Fibroblast of the conjunctiva (primary cell): ENCODE measurements around the gene GAS2.

Experiments
- DNase-seq: peaks from one replicate; pipeline ENCODE4 v3.0.0-alpha.2; 2010; ENCODE audit warnings: low read depth

GAS2 gene

DNA sequence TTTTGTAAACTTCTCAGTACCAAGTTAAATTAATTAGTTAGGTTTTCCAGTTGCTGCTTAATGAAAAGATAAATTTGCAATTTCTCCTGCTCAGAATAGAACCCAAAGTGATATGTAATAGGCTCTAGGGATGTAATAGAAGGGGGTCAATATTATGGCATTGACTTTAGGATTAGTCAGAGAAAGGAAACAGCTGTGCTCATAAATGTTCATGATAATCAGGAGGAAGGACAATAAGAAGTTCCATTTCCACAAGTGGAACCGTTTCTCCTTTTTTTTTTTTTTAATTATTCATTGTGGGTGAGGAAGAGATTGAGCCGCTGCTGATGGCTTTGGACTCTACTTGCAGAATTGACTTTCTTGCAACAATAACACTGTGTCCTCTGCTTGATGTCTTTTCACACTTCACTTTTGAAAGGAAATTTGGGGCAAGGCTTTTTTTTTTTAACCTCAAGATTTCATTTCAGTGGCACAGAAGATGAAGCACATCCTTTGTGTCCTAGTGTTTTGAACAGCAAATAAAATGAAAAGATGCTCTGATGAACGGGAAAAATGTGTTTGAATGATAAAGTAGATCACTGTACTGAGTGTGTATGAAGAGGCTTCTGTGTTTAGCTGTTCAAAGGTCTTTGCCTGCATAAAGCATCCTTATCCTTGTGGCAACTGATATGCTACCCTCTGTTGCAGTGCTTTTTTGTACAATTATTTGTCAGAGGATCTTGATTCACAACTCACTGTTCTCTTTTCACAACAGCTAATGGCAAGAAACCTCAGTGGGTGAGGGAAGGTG lies 62.4 kb downstream of the GAS2 start:
- DNase-seq = no peak

DNA sequence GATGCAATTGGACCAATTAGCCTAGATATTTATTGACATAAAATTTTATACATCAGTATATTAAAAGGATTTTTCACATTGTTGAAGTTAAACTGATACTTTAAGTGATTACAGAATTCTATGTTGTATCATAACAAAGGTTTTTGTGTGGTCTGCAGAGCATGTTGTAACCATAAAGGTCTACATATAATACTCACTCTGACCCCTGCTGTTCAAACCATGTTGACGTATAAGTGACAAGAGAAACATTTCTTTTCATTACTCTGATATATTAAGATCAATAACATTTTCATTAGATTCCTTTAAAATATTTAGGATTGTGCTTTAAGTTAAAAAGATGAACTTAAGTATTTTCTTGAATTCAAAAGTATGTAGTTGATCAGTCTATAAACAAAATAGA lies 63.9 kb downstream of the GAS2 start:
- DNase-seq = peak; percentile 4

DNA sequence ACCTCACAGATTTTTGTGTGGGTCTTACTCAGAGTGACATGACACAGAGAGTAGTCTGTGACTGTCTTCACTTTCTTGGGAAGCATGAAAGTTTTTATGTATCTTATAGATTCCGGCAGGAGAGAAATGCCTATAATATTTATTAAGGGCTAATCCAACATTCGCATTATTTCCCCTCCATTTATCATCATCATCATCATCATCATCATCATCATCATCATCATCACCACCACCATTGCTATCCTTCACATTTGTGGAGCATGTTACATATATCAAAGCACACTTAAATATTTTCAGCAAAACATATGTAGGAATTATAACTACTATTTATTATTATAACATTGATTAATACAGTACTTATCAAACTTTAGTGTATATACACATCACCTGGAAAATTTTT lies 66.2 kb downstream of the GAS2 start:
- no peak for DNase-seq

DNA sequence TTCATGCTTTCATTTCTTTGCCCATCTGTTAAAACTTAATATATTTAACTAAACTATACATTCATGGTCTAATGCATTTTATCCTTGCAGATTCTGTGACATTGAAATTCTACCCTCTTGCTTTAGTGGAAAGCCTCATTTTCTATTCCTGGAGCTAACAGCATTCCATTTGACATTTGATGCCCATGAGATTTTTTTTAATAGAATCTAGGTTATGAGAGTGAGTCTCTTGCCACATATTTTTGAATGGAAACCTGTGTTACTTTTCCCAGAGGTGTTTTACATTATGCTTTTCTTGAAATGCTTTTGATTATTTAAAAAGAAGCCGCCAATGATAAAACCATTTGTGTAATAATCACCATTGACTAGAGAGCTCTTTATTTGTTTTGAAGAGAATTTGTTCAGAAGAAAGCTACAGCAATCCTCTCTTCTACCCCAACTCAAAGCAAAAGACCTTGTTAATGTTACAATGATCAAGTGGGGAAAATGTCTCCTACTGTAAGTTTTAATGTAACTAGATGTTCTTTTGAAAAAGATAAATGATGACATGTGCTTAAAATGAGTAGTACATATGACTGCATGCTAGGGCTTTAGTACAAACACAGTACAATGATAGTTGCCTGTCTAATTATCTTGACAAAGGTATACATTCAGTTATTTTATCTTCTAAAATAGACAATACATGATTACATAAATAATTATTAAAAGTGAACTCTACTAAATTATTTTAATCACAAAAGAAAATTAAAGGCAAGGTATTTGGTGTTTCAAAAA lies 67.3 kb downstream of the GAS2 start:
- DNase-seq = no peak

DNA sequence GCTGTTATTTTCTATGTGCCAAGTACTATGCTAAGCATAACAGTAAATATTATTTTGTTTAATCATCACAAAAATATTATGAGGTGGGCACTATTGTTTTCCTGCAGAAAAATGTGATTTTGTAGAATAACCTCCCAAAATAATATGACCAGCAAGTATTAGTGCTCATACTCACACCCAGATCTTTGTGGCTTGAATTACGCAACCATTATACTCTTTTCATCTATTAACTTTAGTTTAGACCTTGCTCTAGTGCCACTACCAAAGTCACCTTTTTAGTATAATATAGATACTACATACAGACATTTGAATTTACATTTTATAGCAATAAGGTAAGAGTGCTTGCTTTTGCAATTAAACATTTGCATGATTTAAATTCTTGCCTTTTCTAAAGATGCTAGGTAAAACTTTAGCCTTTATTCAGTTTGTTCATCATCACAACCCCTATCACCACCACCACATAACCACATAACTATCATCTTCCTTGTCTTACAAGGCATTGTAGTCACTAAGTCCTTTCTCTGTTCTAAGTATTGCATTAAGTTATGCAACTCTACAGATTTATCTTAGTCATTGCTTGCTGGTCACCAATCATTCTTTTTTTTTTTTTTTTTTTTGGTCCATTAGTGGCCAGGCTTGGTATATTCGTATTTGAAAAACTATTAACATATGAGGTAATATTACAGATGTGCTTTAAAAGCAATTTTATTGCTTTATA lies 68.4 kb downstream of the GAS2 start:
- DNase-seq = no peak

DNA sequence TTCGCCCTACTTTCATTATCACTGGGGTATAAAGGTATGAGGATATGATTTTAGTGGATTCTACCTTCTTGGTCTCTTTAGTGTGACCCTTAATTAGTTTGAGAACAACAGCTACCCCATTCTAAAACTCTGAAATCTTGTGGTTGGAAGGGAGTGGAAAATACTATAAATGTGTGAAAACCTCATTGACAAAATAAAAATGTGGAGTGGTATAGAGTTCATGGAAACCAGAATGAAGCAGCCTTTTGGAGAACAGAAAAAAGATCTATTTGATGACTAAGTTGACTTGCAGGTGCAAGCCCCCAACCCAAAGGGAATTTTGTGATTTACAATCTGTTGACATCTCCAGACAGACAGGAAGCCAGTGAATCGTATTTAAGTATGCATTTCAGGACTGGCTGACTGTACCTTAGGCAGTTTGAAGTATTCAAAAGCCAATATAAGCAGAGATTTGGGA lies 75.8 kb downstream of the GAS2 start:
- no peak for DNase-seq

DNA sequence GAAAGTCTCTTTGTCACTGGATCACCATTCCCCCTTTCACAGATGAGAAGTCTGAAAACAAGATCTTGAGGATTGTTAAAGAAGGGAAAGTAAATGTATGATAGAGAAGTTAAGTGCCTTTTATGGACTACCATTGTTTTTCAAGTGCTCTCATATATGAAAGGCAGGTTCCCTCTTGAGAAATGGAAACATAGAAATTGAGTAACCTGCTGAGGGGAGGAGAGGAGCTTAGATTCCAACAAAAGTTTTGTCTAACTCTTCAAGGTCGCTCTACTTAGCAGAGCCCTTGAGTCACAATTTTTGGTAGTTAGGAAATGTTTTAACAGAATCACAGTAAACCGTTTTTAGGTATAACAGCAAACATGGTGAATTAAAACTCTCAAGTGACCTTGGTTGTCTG lies 83.1 kb downstream of the GAS2 start:
- DNase-seq = no peak

DNA sequence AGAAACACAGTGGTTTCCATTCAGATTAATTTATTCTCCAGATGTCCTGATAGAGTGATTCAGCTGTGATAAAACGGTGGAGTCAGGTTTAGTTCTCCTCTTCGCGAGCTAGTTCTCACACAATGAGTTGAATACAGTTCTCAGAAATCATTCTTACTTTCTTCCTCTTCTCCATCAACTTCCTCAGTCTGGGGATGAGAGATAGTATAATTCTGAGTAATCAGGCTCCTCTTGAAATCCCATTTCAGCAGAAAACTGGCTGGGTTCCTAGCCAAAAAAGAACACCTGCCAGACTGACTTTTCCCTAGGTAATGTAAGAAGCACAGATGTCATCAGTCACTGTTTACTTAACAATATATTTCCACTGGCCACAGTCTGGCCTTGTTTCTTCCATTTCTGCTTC lies 86.5 kb downstream of the GAS2 start:
- DNase-seq = no peak

DNA sequence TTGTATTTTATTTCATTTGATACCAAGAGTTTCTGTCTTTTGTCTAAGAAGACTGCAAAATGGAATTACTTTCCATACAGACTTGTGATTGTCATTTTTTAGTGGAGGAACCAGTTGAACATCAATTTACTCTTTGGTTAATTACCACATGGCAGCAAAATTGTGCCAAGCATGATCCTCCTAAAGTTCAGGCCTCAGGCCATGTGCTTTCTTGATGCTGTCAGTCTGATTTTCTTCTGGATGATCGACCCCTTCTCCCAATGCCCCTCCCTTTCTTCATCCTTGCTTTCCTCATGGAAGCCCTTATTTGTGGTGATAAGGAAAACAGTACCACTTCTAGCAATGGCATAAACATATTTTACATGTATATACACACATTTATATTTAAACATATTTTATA lies 87.0 kb downstream of the GAS2 start:
- no peak for DNase-seq

DNA sequence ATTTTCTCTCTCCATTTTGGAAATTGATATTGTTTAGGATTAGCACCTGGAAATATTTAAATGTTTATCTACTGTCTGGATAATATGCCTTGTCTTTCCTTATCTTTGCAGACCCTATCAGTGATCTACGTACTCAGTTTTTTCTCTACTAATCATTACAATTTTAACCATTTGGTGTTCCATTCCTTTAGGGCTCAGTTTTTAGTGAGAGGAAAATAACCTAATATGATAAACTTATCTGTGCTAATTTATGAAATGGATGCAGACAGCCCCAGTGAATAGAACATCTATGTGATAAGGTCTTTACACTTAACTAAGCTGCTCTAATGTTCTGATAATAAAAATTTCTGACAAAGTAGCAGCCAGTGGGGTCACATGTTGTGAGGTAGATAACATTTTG lies 94.7 kb downstream of the GAS2 start:
- no peak for DNase-seq

DNA sequence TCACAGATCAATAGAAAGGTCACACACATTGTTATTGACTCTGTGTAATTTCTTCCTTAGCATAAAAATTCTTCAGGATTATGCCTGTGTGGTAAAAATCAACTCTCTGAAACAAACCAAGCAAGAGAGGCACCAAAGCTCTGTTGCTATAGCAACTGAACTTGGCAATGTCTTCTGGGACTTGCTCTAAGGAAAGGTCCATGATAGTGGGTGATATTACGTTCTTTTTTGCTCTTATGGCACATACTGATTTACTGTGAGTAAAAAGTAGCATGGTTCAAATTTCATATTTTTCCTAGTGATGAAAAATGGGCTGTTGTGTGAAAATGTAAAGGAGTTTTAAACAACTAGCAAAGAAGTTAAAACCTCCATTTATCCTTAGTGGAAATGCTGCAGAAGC lies 96.8 kb downstream of the GAS2 start:
- DNase-seq = no peak

DNA sequence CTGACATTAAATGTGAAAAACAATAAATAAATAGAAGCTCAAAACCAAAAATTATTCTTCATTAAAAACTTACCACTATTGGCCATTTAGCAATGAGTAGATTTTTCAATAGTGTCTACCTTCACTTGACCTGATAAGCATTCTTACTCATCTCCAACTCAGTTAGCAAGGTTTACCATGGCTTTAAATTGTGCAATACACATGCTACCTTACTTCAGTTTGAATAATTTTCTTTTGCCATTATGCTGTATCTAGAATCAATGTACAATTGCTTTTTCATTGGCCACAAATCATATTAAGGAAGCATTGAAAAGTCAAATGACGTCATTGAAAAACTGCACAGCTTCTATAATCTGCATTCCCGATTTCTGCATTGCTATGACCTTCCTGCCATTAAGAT lies 98.3 kb downstream of the GAS2 start:
- DNase-seq = no peak

DNA sequence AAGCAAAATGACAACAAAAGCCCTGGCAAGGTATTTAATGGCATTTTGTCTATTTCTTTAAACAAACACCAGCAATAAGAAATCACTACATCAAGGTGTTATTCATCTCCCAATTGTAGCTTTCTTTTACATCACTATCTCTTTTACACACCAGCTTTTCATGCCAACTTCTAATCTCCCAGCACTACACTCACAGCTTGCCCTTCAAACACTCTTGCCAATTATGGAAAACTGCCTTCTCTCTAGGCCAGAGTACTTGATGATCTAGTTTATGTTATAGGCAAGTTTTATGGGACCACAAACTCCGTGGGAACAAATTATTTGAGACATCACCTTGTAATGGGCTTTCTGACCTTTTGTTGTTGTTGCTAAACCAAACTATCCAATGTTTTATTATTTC lies 101.9 kb downstream of the GAS2 start:
- no peak for DNase-seq

DNA sequence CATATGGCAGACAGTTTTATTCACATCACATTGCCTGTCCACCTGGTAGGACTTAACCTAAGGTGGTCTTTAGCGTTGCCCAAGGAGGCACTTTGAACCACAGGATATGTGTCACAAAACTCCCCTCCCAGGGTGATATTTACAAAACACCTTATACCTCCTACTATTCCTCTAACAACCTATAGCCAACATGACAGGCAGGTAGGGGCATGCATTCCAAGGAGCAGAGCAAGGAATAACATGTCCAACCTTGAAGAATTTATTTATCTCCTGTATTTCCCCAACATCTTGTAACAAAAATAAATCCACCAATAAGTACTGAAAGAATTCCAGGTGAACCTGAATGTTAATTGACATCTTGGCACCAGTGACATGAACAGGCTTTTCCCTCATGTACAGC lies 102.7 kb downstream of the GAS2 start:
- no peak for DNase-seq

DNA sequence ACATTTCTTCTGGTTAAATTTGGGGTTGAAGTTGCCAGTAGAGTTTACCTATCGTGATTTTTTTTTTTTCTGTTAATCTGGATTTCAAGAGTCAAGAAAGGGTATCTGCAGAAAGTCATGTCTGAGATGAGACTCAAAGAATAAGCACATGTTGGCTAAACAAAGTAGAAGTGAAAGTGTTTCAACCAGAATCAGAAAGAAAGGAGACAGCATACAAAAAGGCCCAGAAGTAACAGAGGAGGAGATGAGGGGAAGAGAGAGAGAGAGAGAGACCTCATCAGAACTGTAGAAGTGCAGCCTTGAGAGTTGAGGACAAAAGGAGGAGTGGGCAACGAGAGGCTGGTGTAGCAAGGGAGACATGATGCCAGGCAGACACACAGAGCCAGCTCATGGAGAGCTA lies 108.3 kb downstream of the GAS2 start:
- DNase-seq = no peak

DNA sequence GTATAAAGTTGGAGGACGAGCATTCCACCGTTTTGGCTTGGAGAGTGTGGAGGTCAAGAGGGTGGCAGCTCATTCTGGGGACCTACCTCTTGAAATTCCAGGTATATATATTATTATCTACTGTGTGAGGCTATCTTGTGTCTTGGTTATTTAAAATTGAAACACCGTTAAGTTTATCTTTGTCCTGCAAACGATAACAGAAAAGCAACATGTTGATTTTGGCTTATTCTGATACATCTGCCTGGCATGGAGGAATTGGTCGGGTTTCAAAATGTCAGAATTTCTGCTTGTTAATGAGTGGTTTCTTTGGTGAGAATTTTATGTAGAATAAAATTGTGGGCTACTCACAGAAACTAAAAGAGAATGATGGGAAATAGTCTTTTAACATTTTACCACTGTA lies 108.8 kb downstream of the GAS2 start:
- DNase-seq = no peak

DNA sequence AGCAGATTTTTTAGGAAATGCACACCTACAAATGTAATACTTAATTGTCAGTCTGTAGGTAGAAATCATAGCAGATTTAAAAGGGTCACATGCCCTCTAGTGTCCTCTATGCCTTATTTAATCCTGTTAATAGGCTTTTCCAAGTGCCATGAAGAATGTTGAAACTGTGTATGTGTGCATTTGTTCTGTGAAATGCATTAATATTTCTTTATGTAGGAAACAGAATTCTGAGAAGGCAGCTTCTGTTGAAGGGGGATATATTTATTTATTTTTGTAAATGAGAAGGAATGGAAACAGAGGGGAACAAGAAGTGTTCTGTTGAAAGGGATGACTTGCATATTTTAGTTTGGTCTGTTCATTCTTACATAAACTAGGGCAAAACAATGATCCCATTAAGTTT lies 112.2 kb downstream of the GAS2 start:
- no peak for DNase-seq

DNA sequence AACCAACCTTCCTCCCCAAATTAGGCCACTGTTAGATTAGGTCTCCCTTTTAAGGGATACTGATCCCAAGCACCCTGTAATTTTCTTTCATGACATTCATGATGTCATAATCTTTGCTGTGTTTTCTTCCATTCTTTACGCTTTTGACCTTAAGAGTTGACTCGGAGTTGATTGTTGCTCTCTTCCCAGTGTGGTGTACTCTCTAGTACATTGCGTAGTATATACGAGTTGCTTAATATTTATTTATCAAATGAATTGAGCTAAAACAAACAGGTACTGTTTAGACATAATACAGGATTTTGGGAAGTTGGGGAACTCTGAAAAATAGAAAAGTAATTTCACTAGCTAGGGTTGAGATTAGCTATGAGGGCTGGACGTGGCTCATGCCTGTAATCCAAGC lies 113.4 kb downstream of the GAS2 start:
- no peak for DNase-seq

DNA sequence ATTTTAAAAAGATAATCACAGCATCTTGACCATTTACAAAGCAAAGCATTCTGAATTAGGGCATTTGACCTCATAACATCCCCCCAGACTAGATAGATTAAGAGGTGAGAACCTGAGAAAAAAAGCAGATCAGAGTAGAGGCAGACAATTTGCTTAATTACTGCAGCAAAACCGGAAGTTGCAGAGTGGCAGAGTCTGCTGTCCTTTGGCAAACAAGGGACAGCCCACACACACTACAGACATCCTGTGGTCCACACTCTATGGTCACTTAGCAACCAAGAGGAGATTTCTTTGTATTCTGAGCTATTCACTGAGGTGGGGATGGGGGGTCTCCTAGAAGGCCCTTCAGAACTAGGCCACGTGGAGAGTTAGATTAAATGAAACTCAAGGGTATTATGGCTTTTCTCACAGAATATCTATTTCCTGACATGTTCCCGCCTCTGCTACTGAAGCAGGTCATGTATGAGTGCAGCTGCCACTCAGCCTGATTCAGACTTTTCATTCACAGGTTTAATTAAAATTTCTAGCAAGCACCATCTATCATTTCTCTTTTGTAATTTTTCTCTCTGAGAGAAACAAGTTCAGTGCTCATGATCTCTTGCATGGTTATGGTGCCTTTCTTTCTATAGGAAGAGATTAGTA lies 114.7 kb downstream of the GAS2 start:
- DNase-seq = no peak

DNA sequence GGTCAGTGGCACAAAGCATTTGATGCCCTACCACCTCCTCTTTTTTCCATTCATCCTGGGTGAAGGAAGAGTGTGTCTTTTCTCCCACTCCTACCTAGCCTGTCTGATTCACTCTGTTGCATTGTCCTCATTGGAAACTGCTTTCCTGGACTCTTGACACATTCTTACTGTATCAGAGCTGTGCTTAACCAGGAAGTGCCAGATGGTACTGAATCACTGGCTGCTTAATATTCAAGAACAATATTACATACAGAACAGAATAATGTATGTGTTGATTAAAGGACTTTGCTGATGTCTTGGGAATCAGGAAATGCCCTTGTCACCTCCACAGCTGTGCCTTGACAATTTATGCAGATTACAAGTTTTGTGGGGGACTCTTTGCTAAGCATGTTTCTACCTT lies 118.8 kb downstream of the GAS2 start:
- DNase-seq = no peak

DNA sequence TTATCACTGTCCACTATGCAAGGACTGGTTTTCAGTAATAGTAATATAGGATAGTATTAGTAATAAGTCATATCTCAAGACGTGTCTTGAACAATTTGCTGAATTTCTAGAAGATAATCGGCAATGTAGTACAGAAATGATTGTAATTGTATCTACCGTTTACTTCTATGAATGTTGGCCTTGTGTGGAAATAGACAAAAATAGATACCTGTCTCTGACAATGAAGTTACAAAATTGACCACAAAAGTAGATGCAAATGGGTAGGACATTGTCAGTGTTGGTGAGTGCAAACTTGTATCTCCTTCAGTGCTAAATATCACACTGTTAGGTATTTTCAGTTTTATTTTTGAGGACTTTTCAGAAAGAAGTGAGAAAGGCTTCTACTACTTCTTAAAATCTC lies 120.1 kb downstream of the GAS2 start:
- no peak for DNase-seq

DNA sequence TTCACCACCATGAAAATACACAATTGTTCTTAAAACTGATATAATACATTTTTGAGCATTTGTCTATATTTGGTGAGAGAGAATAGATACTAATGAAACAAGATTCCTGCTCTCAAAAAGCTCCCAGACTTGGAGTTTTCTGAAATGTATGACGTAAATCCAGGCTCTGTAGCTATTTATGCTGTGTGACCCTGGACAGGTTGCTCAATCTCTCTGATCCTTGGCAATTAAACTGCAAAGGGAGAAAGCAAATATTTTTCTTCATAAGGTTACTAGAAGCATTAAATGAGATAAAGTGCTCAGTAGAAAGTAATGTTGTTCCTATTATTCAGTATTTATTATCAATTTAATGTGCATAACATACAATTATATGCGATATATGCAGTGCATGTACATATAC lies 120.6 kb downstream of the GAS2 start:
- DNase-seq = no peak
